Cerebellar nuclear complex (tissue), 1 donor: ENCODE data around the gene MALRD1.

Experiments
- DNase-seq, 2 experiments: peaks; one replicate each; lab custom pipeline; 2025; lab: John Stamatoyannopoulos, UW

Gene MALRD1

DNA sequence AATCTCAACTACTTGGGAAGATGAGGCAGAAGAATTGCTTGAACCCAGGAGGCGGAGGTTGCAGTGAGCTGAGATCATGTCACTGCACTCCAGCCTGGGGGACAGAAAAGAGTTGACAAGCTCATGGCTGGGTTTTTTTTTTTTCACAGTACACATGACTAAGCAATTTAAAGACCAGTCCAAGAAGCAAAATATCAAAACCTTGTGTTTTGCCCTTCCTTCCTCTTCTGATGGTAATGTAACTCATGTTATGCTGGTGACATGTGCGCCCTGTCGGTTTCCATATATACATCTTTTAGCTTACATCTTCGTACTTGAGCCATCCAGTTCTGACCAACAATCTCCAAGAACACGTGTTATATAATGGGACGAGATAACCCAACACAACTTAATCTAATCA lies 530.0 kb downstream of the MALRD1 start:
- no peak for DNase-seq

DNA sequence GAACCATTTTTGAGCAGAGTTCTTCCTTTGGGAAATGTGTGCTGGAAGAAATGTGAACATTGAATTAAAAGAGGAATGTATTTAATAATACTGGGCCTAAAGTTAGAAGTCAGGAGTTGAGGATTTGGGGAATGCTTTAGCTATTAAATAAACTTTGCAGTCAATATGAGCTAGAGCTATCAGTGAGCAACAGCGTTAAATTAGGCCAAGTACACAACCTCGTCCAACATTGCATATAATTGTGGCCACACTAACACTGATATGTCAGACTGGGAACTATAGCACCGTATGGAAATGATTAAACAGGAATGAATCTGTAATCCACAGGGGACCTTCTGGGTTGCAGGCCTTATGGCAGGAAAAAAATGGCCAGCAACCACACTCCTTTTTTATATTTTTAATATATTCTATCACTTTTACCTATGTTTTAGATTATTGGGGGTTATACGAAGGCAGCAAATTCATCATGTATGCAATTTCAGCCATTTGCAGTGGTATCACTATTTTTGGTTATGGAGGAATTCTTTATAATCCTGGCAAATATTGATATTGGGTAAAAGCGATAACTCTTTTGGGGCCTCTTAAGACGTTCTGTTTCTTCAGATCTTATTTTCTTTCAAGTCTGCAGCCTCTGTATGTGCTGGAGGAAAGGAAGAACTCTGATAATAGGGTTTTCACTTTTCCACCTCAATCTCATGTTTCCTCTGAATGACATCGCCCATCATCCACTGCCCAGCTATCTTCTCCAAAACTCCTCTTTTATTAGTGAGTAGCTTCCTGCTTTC lies 531.4 kb downstream of the MALRD1 start:
- no peak for DNase-seq

DNA sequence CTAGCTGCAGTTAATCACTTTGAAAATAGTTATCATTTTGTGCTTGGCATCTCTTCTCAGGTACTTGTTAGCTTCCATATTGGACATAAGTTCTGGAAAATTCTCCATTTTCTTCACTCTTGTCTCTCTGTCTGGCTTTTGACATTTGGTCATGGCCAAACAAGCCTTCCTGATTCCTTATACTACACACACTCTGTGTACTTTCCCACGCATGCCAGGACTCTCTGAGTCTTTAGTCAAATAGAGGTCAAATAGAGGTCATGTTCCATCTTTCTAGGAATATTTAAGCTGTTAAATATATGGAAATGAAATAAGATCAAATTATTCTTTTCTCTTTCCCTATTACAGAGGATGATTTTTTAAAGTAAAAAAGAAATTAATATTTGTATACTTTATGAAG lies 532.1 kb downstream of the MALRD1 start:
- no peak for DNase-seq

DNA sequence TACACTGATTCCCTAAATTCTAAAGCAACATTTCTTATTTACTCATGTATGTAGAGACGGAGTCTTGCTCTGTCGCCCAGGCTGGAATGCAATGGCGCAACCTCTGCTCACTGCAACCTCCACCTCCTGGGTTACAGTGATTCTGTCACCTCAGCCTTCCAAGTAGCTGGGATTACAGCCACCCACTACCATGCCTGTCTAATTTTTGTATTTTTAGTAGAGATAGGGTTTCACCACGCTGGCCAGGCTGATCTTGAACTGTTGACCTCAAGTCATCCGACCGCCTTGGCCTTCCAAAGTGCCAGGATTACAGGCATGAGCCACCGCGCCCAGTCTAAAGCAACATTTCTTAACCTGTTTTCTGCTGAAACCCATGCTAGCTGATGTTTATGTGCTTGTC lies 540.0 kb downstream of the MALRD1 start:
- no peak for DNase-seq

- DNase-seq: no peak
Measured at GRCh38 chr10:19592276-19592675, 543.7 kb downstream of the MALRD1 start.

GRCh38 chr10:19595212-19595845 lies 546.7 kb downstream of the MALRD1 start:
- no peak for DNase-seq

GRCh38 chr10:19605806-19606205 lies 557.2 kb downstream of the MALRD1 start:
- DNase-seq: no peak

- DNase-seq: no peak
Measured at GRCh38 chr10:19606968-19607367, 558.4 kb downstream of the MALRD1 start.

GRCh38 chr10:19611775-19612174 lies 563.2 kb downstream of the MALRD1 start:
- no peak for DNase-seq

DNA sequence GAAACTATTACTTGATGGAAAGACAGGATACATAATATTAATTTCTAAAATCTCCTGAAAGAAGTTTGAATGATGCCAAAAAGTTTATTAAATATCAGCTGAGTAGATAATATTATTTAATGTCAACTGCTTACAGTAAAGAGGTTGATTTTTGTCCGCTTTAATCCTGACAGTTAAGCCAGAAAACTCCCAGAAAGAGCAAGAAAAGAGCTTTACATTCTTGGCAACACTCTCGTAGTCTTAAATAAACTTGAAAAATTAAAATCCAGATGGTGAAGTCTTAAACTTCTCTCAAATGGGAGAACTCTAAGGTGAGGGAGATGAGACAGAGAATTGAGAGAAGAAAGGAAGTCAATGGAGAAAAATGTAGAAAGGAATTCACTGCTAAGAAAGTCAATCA lies 568.4 kb downstream of the MALRD1 start:
- DNase-seq: no peak

GRCh38 chr10:19620811-19621210 lies 572.2 kb downstream of the MALRD1 start:
- DNase-seq: no peak

GRCh38 chr10:19623321-19623720 lies 574.7 kb downstream of the MALRD1 start:
- DNase-seq: no peak

GRCh38 chr10:19626156-19626555 lies 577.6 kb downstream of the MALRD1 start:
- DNase-seq: no peak

DNA sequence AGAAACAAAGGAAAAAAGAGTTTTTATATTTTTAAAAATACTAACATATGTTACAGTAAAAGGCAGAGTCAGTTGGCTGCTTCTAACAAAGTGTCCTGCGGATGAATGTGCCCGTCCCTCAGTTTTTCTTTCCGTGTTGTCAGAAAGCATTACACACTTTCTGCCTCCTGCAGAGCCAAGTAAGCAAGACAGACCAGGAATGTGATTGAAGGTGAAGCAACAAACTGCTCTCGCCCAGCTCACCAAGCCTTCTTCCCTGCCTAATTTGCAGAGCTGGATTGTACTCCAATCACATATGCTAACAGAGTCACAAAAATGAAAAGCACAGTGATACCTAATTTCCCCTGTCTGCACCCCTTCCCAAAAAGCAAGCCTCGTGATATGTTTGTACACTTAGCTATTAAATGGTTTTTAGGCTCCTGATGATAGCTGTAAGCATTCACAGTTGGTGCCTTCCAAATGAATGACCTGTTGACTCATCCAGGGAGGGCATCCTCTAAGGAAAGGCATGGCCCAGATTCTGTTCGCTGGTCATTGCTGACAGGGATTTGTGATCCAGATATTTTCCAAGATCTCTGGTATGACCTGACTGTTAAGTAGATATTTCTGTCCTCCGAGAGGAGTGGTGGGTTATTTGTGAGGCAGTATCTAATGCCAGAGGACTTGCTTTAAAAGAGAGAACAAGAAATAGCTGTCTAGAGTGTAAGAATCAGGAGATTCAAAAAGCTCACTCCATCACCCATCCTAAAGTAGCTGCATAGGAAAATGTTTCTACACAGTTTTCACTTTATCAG lies 580.4 kb downstream of the MALRD1 start:
- DNase-seq: no peak

GRCh38 chr10:19629567-19629966 lies 581.0 kb downstream of the MALRD1 start:
- no peak for DNase-seq

DNA sequence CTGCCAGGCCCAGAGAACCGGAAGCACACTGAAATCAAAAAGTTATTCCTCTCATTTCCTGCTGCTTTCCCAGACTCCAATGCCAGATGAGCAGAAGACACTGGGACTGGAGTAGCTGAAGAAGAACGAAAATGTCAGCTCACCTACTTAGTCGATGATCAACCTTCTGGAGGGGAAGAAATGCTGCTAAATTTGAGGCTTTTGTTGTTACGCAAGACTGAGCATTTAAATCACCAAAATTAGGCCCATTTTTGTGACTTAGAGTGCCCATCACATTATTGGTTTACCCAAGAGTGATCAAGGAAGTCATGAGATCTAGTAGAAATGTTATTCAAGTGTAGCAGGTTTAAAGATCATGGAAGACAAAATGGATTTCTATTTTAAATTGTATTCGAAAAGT lies 585.6 kb downstream of the MALRD1 start:
- no peak for DNase-seq

- DNase-seq: no peak
Measured at GRCh38 chr10:19638182-19638895, 589.7 kb downstream of the MALRD1 start.

GRCh38 chr10:19638896-19639233 lies 590.3 kb downstream of the MALRD1 start:
- no peak for DNase-seq

GRCh38 chr10:19640566-19641263 lies 592.1 kb downstream of the MALRD1 start:
- DNase-seq: no peak

- DNase-seq: no peak
Measured at GRCh38 chr10:19651549-19651948, 602.9 kb downstream of the MALRD1 start.

- no peak for DNase-seq
Measured at GRCh38 chr10:19652750-19653149, 604.1 kb downstream of the MALRD1 start.

GRCh38 chr10:19653931-19654330 lies 605.3 kb downstream of the MALRD1 start:
- DNase-seq: no peak
